ENCODE data around the gene FAM163B.

The FAM163B gene

GRCh38 chr9:133581011-133581410 is 28.2 kb downstream of the FAM163B start:
- TF ChIP-seq CTCF (IDR thresholded peaks at IDR 0.05; ENCODE audit: low read depth, low read length): no peak
- no peak for DNase-seq (ENCODE audit: extremely low read depth, low read depth)

GRCh38 chr9:133580419-133580738 is 28.8 kb downstream of the FAM163B start:
- TF ChIP-seq CTCF (IDR thresholded peaks at IDR 0.05; ENCODE audit: low read depth, low read length): no peak
- DNase-seq (ENCODE audit: extremely low read depth, low read depth): no peak

- no peak for TF ChIP-seq CTCF (IDR thresholded peaks at IDR 0.05; ENCODE audit: low read depth, low read length)
- DNase-seq (ENCODE audit: extremely low read depth, low read depth): no peak
Observed at GRCh38 chr9:133579601-133580418, 29.4 kb downstream of the FAM163B start.

GRCh38 chr9:133578524-133579441 is 30.4 kb downstream of the FAM163B start:
- no peak for DNase-seq (ENCODE audit: extremely low read depth, low read depth)
- no peak for TF ChIP-seq CTCF (IDR thresholded peaks at IDR 0.05; ENCODE audit: low read depth, low read length)

- no peak for TF ChIP-seq CTCF (IDR thresholded peaks at IDR 0.05; ENCODE audit: low read depth, low read length)
- DNase-seq (ENCODE audit: extremely low read depth, low read depth): no peak
Observed at GRCh38 chr9:133577737-133578112, 31.5 kb downstream of the FAM163B start.

GRCh38 chr9:133576875-133577736 is 32.1 kb downstream of the FAM163B start:
- no peak for TF ChIP-seq CTCF (IDR thresholded peaks at IDR 0.05; ENCODE audit: low read depth, low read length)

More at GRCh38 chr9:133576875-133577736, 32.1 kb downstream of the FAM163B start:
- no peak for DNase-seq (ENCODE audit: extremely low read depth, low read depth)
